ENCODE measurements around the gene MED27. TPM values are rescaled to one million over a fixed set of nuclear protein-coding genes. Genes with fewer than 3 reads are reported as not detected.
"Not testable (repeated sequence)": the region's sequence is repeated elsewhere in the genome, so short reads cannot be mapped to it uniquely, and the experiment has no call there.

The MED27 gene
- total RNA-seq, 4 donors from 2014 or later = 8.2 to 18.9 (median 11.8) TPM

GRCh38 chr9:132063281-132063680 lies 16.4 kb downstream of the MED27 start:
- TF ChIP-seq CTCF (IDR thresholded peaks at IDR 0.05) = no peak
- TF ChIP-seq EP300 (IDR thresholded peaks at IDR 0.05) = no peak
- TF ChIP-seq POLR2A (IDR thresholded peaks at IDR 0.05) = no peak
- Histone ChIP-seq H3K27me3 (no peaks in the 10 kb centered on the region), H3K27ac (no peak overlapping the region), H3K4me1 (no peaks in the 10 kb centered on the region), H3K36me3 (peaks cover 0 to 62% (median under 1%) of the 10 kb centered on the region in 3 donors), H3K9me3 (no peaks in the 10 kb centered on the region), H3K4me3 (no peak overlapping the region)
- no peak for DNase-seq (ENCODE audit: low spot score in 2 of 2)
- 66 to 68% methylated on average over 6 of the region's 6 CpGs for WGBS, 2 donors

- WGBS, 2 donors = 94 to 96% methylated on average over 4 of the region's 4 CpGs
- H3K9me3 ChIP-seq = no peaks in the 10 kb centered on the region
- H3K27me3 ChIP-seq = no peaks in the 10 kb centered on the region
- no peak overlapping the region for H3K27ac ChIP-seq
- peaks cover 0 to 60% (median 0%) of the 10 kb centered on the region in 3 donors for H3K36me3 ChIP-seq
- H3K4me3 ChIP-seq = no peak overlapping the region
- no peaks in the 10 kb centered on the region for H3K4me1 ChIP-seq
- TF ChIP-seq CTCF (IDR thresholded peaks at IDR 0.05) (no peak), POLR2A (IDR thresholded peaks at IDR 0.05) (no peak), EP300 (IDR thresholded peaks at IDR 0.05) (no peak)
- no peak for DNase-seq (ENCODE audit: low spot score in 2 of 2)
Measured at GRCh38 chr9:132062806-132063205, 16.9 kb downstream of the MED27 start.

GRCh38 chr9:132061526-132061925 lies 18.1 kb downstream of the MED27 start:
- Histone ChIP-seq H3K9me3 (no peaks in the 10 kb centered on the region), H3K4me3 (no peak overlapping the region), H3K36me3 (peaks cover 0 to 47% (median 0%) of the 10 kb centered on the region in 3 donors), H3K27me3 (no peaks in the 10 kb centered on the region), H3K4me1 (no peaks in the 10 kb centered on the region), H3K27ac (no peak overlapping the region)
- TF ChIP-seq CTCF (IDR thresholded peaks at IDR 0.05) (no peak), POLR2A (IDR thresholded peaks at IDR 0.05) (no peak), EP300 (IDR thresholded peaks at IDR 0.05) (no peak)
- no peak for DNase-seq (ENCODE audit: low spot score in 2 of 2)
- WGBS, 2 donors = 66 to 84% methylated on average over 3 of the region's 3 CpGs

- Histone ChIP-seq H3K27me3 (no peaks in the 10 kb centered on the region), H3K9me3 (no peaks in the 10 kb centered on the region), H3K4me1 (no peaks in the 10 kb centered on the region), H3K4me3 (no peak overlapping the region), H3K36me3 (peaks cover 0 to 28% (median 0%) of the 10 kb centered on the region in 3 donors), H3K27ac (no peak overlapping the region)
- no peak for DNase-seq (ENCODE audit: low spot score in 2 of 2)
- TF ChIP-seq POLR2A (IDR thresholded peaks at IDR 0.05) = no peak
- TF ChIP-seq EP300 (IDR thresholded peaks at IDR 0.05) = no peak
- TF ChIP-seq CTCF (IDR thresholded peaks at IDR 0.05) = no peak
- WGBS, 2 donors = 79 to 80% methylated on average over 8 of the region's 8 CpGs
Measured at GRCh38 chr9:132059361-132059760, 20.3 kb downstream of the MED27 start.

GRCh38 chr9:132058226-132058625 lies 21.4 kb downstream of the MED27 start:
- not testable (repeated sequence) for H3K9me3 ChIP-seq

More at GRCh38 chr9:132058226-132058625, 21.4 kb downstream of the MED27 start:
- not testable (repeated sequence) for H3K4me3 ChIP-seq; H3K27ac ChIP-seq; H3K4me1 ChIP-seq; DNase-seq (ENCODE audit: low spot score in 2 of 2); H3K27me3 ChIP-seq
- peaks cover 0 to 28% (median 0%) of the 10 kb centered on the region in 3 donors for H3K36me3 ChIP-seq
- 77 to 80% methylated on average over 6 of the region's 6 CpGs for WGBS, 2 donors
